Measurements from ENCODE around the gene ACSF3.

- TF ChIP-seq CTCF (conservative IDR thresholded peaks at IDR 0.05; ENCODE audit: low read depth, low read length), result no peak
- TF ChIP-seq EZH2 (IDR thresholded peaks at IDR 0.05; ENCODE audit: low read length, unreplicated experiment), result no peak
Observed at GRCh38 chr16:89160977-89161701, 67.5 kb downstream of the ACSF3 start.
